Measurements from ENCODE around the gene UBE2L5.

Gene UBE2L5

DNA sequence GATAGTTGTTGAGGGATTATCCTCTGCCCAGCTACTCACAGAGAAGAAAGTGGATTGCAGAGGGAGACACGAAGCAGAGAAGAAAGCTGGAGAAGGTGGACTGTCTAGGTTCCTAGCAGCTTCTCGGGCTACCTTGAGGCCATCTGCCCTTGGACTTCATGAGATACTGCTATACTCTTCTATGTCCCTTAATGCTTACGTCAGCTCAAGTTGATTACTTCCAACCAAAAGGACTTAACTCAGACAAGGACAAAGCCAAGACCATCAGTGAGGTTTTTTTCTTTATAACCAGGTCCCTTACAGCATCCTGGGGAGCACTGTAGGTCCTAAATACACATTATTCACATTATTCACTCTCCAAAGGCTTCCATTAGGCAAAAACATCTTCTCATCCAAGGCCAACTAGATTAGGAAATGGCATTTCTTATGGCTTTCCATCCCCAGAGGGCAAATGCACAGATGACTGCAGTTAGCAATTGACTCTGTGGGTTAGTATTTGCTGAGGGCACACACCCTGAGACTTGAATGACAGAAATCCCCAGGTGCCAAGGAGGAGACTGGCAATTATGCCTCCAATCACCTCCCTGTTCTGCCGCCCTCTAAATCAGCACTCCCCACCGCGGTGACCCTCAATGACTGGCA lies 4.1 kb upstream of the UBE2L5 start:
- H3K27ac ChIP-seq (ENCODE audit: low read depth in 2 of 2, low read length in 2 of 2) = no peak overlapping the region
- no peaks in the 10 kb centered on the region for H3K9me3 ChIP-seq (ENCODE audit: control insufficient read depth in 2 of 2, low read length in 2 of 2)
- H3K36me3 ChIP-seq (ENCODE audit: control insufficient read depth in 2 of 2, insufficient read depth in 2 of 2, low read length in 2 of 2) = no peaks in the 10 kb centered on the region
- peaks cover 6 to 16% of the 10 kb centered on the region in 2 donors for H3K4me1 ChIP-seq (ENCODE audit: control insufficient read depth in 2 of 2, insufficient read depth in 2 of 2, low read length in 2 of 2)
- H3K4me3 ChIP-seq (ENCODE audit: low read length in 2 of 2) = no peak overlapping the region
- H3K9ac ChIP-seq (ENCODE audit: low read depth in 1 of 2, low read length in 2 of 2) = no peak overlapping the region
- no peaks in the 10 kb centered on the region for H3K27me3 ChIP-seq (ENCODE audit: control insufficient read depth in 2 of 2, insufficient read depth in 2 of 2, low read length in 2 of 2)

DNA sequence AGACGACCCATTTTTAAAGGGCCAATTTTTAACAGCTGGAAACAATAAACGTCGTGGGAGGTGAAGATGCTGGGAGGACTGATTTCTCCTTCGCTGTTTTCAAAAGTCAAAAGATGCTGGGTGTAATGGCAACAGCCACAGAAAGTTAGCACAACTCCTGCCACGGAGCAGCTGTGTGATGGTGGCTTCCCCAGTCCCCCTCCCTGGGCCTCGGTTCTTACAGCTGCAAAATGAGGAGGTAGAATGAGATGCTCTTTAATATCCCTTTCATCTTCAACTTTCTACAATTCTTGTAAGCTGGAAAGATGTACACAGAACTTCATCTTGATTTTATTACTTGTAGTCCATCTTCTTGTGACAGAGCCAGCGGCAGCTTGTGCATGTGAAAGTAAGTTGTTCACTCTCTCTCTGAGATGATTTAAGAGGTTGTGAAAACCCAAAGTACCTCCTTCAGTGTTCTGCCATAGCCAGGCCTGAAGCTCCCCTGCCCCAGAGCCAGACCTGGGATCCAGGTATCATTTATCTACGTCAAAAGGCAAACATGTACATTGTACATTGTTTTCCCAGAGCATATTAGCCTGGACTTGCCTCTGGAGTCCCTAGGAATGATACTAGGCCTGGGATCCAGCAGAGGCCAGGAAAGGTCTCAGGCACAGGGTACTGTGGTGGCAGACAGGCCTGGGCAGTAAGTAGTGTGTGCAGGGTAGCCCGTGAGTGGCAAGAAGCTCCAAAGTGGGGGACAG lies 3.4 kb upstream of the UBE2L5 start:
- Histone ChIP-seq H3K9me3 (ENCODE audit: control insufficient read depth in 2 of 2, low read length in 2 of 2) (no peaks in the 10 kb centered on the region), H3K4me3 (ENCODE audit: low read length in 2 of 2) (no peak overlapping the region), H3K36me3 (ENCODE audit: control insufficient read depth in 2 of 2, insufficient read depth in 2 of 2, low read length in 2 of 2) (no peaks in the 10 kb centered on the region), H3K27me3 (ENCODE audit: control insufficient read depth in 2 of 2, insufficient read depth in 2 of 2, low read length in 2 of 2) (no peaks in the 10 kb centered on the region), H3K9ac (ENCODE audit: low read depth in 1 of 2, low read length in 2 of 2) (no peak overlapping the region), H3K27ac (ENCODE audit: low read depth in 2 of 2, low read length in 2 of 2) (no peak overlapping the region), H3K4me1 (ENCODE audit: control insufficient read depth in 2 of 2, insufficient read depth in 2 of 2, low read length in 2 of 2) (peaks cover 6 to 16% of the 10 kb centered on the region in 2 donors)

DNA sequence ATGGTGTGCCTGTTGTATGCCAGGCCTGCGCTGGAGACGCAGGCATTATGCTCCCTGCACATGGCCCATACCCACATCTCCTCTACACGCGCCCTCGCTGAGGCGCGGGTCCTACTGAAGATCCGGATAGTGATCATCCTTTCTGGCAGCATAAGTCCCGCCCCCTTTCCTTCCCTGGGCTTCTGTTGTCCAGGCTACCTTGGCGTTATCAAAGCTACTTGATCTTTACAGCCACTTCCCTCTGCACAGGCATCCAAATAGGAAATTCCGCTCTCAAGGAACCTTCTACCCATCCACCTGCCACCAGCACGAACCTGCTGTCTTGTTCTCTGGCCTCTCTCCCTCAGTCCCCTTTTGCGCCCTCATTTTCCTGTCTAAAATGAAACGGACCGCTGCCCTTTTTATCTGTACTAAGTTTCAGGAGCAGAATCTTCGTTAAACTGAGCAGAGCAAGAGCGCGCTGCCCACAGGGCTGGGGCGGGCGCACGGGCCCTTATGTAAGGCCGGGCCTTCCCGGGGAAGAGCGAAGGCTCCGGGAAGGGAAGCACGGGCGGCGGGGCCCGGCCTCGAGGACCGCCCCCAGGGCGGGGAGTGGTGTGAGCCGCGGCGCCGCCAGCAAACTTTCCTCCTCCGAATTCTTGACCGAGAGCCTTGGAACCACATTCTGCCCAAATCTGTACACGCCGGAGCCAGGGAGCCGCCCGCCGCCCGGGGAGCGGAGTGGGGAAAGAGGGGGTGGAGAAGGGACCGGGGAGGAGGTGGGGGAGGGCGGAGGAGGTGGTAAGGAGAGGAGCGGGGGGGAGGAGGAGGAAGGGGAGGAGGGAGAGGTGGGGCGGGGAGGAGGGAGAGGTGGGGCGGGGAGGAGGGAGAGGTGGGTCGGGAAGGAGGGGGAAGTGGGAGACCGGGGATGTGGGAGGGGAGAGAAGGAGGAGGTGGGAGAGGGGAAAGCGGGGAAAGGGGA lies 920 bp upstream of the UBE2L5 start:
- peak overlapping the region; percentile 67 to 84 for H3K4me3 ChIP-seq (ENCODE audit: low read length in 2 of 2)
- H3K9me3 ChIP-seq (ENCODE audit: control insufficient read depth in 2 of 2, low read length in 2 of 2) = no peaks in the 10 kb centered on the region
- H3K27ac ChIP-seq (ENCODE audit: low read depth in 2 of 2, low read length in 2 of 2) = peak overlapping the region; percentile 93 to 94
- peak overlapping the region; percentile 77 to 82 for H3K9ac ChIP-seq (ENCODE audit: low read depth in 1 of 2, low read length in 2 of 2)
- peaks cover 6 to 16% of the 10 kb centered on the region in 2 donors for H3K4me1 ChIP-seq (ENCODE audit: control insufficient read depth in 2 of 2, insufficient read depth in 2 of 2, low read length in 2 of 2)
- H3K36me3 ChIP-seq (ENCODE audit: control insufficient read depth in 2 of 2, insufficient read depth in 2 of 2, low read length in 2 of 2) = no peaks in the 10 kb centered on the region
- H3K27me3 ChIP-seq (ENCODE audit: control insufficient read depth in 2 of 2, insufficient read depth in 2 of 2, low read length in 2 of 2) = no peaks in the 10 kb centered on the region

DNA sequence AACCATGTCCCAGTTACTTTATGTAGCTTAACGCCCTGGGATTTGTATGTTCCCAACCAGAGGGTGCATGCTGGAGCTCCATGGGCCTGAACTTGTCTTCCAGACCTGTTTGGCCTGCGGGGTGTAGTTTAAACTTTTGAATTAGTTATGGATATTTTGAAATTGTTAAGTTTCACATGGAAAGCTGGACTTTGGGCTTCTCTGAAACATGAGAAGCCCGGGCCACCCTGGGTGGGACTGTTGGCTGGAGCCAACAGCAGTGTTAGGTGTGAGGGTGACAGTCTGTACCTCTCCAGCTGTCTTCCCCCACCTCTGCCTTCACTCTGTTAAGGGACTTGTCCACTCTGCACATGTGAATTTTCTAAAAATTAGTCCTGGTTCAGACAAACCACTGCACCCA lies 1.6 kb downstream of the UBE2L5 start:
- H3K9ac ChIP-seq (ENCODE audit: low read depth in 1 of 2, low read length in 2 of 2) = no peak overlapping the region
- H3K36me3 ChIP-seq (ENCODE audit: control insufficient read depth in 2 of 2, insufficient read depth in 2 of 2, low read length in 2 of 2) = no peaks in the 10 kb centered on the region
- no peaks in the 10 kb centered on the region for H3K27me3 ChIP-seq (ENCODE audit: control insufficient read depth in 2 of 2, insufficient read depth in 2 of 2, low read length in 2 of 2)
- no peak overlapping the region for H3K4me3 ChIP-seq (ENCODE audit: low read length in 2 of 2)
- peaks cover 6 to 16% of the 10 kb centered on the region in 2 donors for H3K4me1 ChIP-seq (ENCODE audit: control insufficient read depth in 2 of 2, insufficient read depth in 2 of 2, low read length in 2 of 2)
- H3K9me3 ChIP-seq (ENCODE audit: control insufficient read depth in 2 of 2, low read length in 2 of 2) = no peaks in the 10 kb centered on the region
- H3K27ac ChIP-seq (ENCODE audit: low read depth in 2 of 2, low read length in 2 of 2) = no peak overlapping the region

DNA sequence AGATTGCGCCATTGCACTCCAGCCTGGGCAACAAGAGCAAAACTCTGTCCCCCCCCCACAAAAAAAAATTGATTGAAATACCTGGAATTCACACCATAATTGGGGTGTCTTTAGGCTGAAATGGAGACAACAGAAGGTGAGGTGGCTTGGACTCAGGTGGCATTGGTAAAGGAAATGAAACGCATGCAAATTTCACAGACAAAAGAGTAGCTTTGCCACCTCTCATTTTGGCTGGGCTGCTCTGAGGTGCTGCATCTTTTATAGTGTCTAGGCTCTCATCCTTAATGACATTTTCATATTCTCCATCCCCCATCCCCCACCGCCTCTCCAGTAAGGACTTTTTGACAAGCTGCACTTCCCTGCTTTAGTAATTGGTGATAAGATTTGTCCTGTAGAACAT lies 6.9 kb downstream of the UBE2L5 start:
- H3K36me3 ChIP-seq (ENCODE audit: control insufficient read depth in 2 of 2, insufficient read depth in 2 of 2, low read length in 2 of 2) = no peaks in the 10 kb centered on the region
- no peaks in the 10 kb centered on the region for H3K27me3 ChIP-seq (ENCODE audit: control insufficient read depth in 2 of 2, insufficient read depth in 2 of 2, low read length in 2 of 2)
- H3K4me3 ChIP-seq (ENCODE audit: low read length in 2 of 2) = no peak overlapping the region
- H3K27ac ChIP-seq (ENCODE audit: low read depth in 2 of 2, low read length in 2 of 2) = no peak overlapping the region
- no peak overlapping the region for H3K9ac ChIP-seq (ENCODE audit: low read depth in 1 of 2, low read length in 2 of 2)
- no peaks in the 10 kb centered on the region for H3K9me3 ChIP-seq (ENCODE audit: control insufficient read depth in 2 of 2, low read length in 2 of 2)
- no peaks in the 10 kb centered on the region for H3K4me1 ChIP-seq (ENCODE audit: control insufficient read depth in 2 of 2, insufficient read depth in 2 of 2, low read length in 2 of 2)

DNA sequence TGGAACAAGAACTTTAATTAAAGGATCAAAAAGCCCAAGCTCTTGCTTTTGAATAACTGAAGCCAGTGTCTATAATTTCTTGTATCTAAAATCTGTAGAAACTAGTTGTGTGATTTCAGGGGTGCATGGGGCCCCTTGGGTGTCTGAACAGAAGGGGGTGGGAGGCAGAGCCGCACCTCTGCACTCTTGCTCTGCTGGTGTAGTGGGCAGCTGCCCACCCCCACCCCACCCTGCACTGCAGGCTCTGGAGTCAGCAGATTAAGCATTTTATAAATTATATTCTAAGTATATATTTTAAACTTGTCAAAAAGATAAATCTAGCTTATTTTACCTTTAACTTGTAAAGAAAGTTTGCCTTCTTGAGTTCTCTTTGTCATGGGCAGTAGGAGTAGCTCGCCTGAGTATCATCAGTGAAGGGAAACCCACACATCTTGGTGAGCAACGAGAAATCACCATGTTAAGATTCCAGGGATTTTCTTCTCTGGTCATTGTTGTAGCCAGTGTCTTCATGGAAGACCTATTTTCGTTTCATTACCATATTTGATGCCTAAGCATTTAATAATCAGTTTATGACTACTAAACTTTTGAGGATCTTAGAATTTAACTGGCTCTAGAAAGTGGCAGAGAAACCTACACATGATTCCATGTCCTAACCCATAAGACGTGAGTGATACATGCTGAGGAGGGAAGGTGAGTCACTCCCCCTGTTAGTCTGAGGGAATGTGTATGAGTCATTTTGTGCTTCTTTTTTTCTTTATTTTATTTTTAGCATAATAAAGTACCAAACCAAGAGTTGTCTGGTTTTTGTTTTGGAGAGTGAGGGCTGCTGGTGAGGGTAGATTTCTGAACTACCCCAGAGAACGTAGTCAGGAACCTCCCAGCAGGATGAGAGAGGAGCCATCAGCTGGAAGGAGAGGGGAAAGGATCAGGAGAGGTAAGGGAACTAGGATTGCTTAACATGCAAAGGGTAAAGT lies 7.7 kb downstream of the UBE2L5 start:
- Histone ChIP-seq H3K4me1 (ENCODE audit: control insufficient read depth in 2 of 2, insufficient read depth in 2 of 2, low read length in 2 of 2) (no peaks in the 10 kb centered on the region), H3K9me3 (ENCODE audit: control insufficient read depth in 2 of 2, low read length in 2 of 2) (no peaks in the 10 kb centered on the region), H3K4me3 (ENCODE audit: low read length in 2 of 2) (no peak overlapping the region), H3K36me3 (ENCODE audit: control insufficient read depth in 2 of 2, insufficient read depth in 2 of 2, low read length in 2 of 2) (no peaks in the 10 kb centered on the region), H3K9ac (ENCODE audit: low read depth in 1 of 2, low read length in 2 of 2) (no peak overlapping the region), H3K27ac (ENCODE audit: low read depth in 2 of 2, low read length in 2 of 2) (no peak overlapping the region), H3K27me3 (ENCODE audit: control insufficient read depth in 2 of 2, insufficient read depth in 2 of 2, low read length in 2 of 2) (no peaks in the 10 kb centered on the region)

DNA sequence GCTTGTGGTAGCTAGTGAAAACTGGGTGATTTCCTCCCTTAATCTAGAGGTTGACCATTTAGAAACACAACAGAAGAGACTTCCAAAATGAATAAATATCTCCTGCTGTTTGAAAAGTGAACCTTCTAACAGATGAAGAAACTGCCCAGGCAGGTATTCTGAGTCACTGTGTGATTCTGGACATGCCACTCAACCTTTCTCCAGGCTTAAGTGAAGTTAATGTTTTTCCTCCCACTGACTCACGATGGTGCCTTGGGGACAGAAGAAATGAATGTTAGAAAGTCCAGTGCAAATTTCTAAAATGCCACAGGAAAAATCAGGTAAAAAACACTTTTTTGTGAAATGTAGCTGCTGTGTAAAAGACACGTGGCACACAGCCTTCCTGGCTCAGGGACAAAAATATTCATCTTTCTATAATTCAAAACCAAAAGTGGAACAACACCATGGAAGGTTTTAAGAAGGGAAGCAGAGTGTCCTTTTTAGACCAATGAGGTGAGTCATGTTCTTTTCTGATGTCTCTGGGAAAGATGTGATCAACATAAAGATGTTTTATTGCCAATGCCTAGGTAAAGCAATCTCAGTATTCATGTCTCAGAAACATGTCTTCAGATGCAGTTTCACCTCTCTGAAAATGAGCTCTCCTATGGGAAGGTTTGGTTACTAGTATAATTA lies 9.1 kb downstream of the UBE2L5 start:
- H3K4me3 ChIP-seq (ENCODE audit: low read length in 2 of 2) = no peak overlapping the region
- H3K4me1 ChIP-seq (ENCODE audit: control insufficient read depth in 2 of 2, insufficient read depth in 2 of 2, low read length in 2 of 2) = no peaks in the 10 kb centered on the region
- H3K36me3 ChIP-seq (ENCODE audit: control insufficient read depth in 2 of 2, insufficient read depth in 2 of 2, low read length in 2 of 2) = no peaks in the 10 kb centered on the region
- no peaks in the 10 kb centered on the region for H3K9me3 ChIP-seq (ENCODE audit: control insufficient read depth in 2 of 2, low read length in 2 of 2)
- no peak overlapping the region for H3K27ac ChIP-seq (ENCODE audit: low read depth in 2 of 2, low read length in 2 of 2)
- H3K27me3 ChIP-seq (ENCODE audit: control insufficient read depth in 2 of 2, insufficient read depth in 2 of 2, low read length in 2 of 2) = no peaks in the 10 kb centered on the region
- no peak overlapping the region for H3K9ac ChIP-seq (ENCODE audit: low read depth in 1 of 2, low read length in 2 of 2)

DNA sequence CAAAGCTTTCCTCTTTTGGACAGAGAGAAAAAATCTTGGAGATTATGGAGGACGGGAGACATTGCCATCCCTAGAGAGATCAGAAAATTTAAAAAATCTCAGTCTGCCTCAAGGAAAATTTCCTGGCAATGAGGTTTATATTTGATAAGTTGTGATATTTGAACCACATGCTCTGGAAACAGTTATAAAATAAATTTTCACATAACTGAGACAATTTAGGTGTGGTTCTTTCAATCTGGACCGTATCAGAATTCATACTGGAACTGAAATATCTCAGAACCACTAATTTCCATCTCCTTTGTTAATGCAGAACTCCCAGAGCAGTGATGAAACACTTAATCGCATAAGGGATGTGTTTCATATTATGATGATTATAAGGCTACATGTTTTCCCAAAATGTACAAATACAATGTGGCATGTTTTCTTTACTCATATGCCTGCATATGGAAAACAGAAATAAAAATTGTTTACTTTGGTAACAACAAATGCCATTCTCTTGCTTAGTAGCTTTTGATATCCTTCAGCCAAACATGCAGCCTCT lies 13.7 kb downstream of the UBE2L5 start:
- Histone ChIP-seq H3K9ac (ENCODE audit: low read depth in 1 of 2, low read length in 2 of 2) (no peak overlapping the region), H3K27ac (ENCODE audit: low read depth in 2 of 2, low read length in 2 of 2) (no peak overlapping the region), H3K9me3 (ENCODE audit: control insufficient read depth in 2 of 2, low read length in 2 of 2) (no peaks in the 10 kb centered on the region), H3K27me3 (ENCODE audit: control insufficient read depth in 2 of 2, insufficient read depth in 2 of 2, low read length in 2 of 2) (no peaks in the 10 kb centered on the region), H3K4me3 (ENCODE audit: low read length in 2 of 2) (no peak overlapping the region), H3K36me3 (ENCODE audit: control insufficient read depth in 2 of 2, insufficient read depth in 2 of 2, low read length in 2 of 2) (no peaks in the 10 kb centered on the region), H3K4me1 (ENCODE audit: control insufficient read depth in 2 of 2, insufficient read depth in 2 of 2, low read length in 2 of 2) (no peaks in the 10 kb centered on the region)

DNA sequence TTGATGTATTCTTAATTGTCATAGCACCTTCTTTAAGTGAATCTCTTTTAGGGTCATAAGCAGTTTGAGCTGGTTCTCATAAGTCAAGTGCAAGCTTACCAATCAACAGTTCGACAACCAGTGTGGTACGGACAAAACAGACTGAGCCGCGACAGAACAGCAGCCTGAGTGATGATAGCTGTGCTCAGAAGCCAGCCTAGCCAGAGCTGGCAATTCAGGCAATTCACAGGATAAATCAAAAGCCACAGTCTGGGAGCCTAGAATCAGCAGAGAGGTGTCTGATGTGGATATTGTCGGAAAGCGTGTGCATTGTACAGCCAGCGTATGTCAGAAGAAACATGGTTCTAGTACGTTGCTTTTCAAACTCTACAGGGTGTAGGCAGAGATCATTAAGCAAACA lies 14.9 kb downstream of the UBE2L5 start:
- Histone ChIP-seq H3K9ac (ENCODE audit: low read depth in 1 of 2, low read length in 2 of 2) (no peak overlapping the region), H3K27me3 (ENCODE audit: control insufficient read depth in 2 of 2, insufficient read depth in 2 of 2, low read length in 2 of 2) (no peaks in the 10 kb centered on the region)

More for the DNA sequence above, 14.9 kb downstream of the UBE2L5 start:
- Histone ChIP-seq H3K9me3 (ENCODE audit: control insufficient read depth in 2 of 2, low read length in 2 of 2) (no peaks in the 10 kb centered on the region), H3K4me3 (ENCODE audit: low read length in 2 of 2) (no peak overlapping the region), H3K4me1 (ENCODE audit: control insufficient read depth in 2 of 2, insufficient read depth in 2 of 2, low read length in 2 of 2) (no peaks in the 10 kb centered on the region), H3K27ac (ENCODE audit: low read depth in 2 of 2, low read length in 2 of 2) (no peak overlapping the region), H3K36me3 (ENCODE audit: control insufficient read depth in 2 of 2, insufficient read depth in 2 of 2, low read length in 2 of 2) (no peaks in the 10 kb centered on the region)
